ENCODE measurements around the gene TSC2.

DNA sequence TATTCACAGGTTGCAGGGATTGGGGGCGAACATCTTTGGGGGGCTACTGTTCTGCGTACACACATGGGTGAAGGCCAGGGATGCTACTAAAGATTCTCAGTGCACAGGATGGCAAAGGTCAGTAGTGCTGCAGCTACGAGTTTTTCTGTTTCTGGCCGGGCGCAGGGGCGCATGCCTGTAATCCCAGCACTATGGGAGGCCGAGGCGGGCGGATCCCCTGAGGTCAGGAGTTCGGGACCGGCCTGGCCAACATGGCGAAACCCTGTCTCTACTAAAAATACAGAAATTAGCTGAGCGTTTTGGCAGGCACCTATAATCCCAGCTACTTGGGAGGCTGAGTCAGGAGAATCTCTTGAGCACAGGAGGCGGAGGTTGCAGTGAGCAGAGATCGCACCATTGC is 34.3 kb upstream of the TSC2 start:
- TF ChIP-seq, protein P1, sequence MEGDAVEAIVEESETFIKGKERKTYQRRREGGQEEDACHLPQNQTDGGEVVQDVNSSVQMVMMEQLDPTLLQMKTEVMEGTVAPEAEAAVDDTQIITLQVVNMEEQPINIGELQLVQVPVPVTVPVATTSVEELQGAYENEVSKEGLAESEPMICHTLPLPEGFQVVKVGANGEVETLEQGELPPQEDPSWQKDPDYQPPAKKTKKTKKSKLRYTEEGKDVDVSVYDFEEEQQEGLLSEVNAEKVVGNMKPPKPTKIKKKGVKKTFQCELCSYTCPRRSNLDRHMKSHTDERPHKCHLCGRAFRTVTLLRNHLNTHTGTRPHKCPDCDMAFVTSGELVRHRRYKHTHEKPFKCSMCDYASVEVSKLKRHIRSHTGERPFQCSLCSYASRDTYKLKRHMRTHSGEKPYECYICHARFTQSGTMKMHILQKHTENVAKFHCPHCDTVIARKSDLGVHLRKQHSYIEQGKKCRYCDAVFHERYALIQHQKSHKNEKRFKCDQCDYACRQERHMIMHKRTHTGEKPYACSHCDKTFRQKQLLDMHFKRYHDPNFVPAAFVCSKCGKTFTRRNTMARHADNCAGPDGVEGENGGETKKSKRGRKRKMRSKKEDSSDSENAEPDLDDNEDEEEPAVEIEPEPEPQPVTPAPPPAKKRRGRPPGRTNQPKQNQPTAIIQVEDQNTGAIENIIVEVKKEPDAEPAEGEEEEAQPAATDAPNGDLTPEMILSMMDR (conservative IDR thresholded peaks at IDR 0.05): no peak
- TF ChIP-seq ZFX (IDR thresholded peaks at IDR 0.05): no peak
